GM23338 (cell line): ENCODE data around the gene REG1B. TPM values are rescaled to one million over a fixed set of nuclear protein-coding genes. Genes with fewer than 3 reads are reported as not detected.

Experiments
- ATAC-seq: fragments of 200-7000 bp; cut with Tn5 transposase; 3 replicates; pipeline ENCODE4 v1.9.1; 2020
- DNase-seq: peaks from one replicate; pipeline ENCODE4 v3.0.0-alpha.2; 2015; ENCODE audit warnings: low spot score
- H2AFZ ChIP-seq: fragments of 200-600 bp; sonication (generic); 2 replicates; pipeline ENCODE4 v1.8.0; 2016; ENCODE audit warnings: antibody characterized with exemption, mild to moderate bottlenecking, moderate library complexity
- H3F3A ChIP-seq: fragments of 200-600 bp; sonication (generic); replicated peaks from 2 replicates; pipeline ENCODE4 v1.8.0; 2017; ENCODE audit warnings: antibody characterized with exemption, mixed run types, low read depth
- H3K27ac ChIP-seq: fragments of 200-600 bp; sonication (generic); 2 replicates; pipeline ENCODE4 v1.6.1; 2016; ENCODE audit warnings: low read depth
- H3K27me3 ChIP-seq: fragments of 200-600 bp; sonication (generic); 2 replicates; pipeline ENCODE4 v1.8.0; 2016; ENCODE audit warnings: mild to moderate bottlenecking, mixed run types, moderate library complexity; ENCODE audit not compliant: insufficient read depth
- H3K36me3 ChIP-seq: fragments of 200-600 bp; sonication (generic); 2 replicates; pipeline ENCODE4 v1.8.0; 2016; ENCODE audit warnings: mild to moderate bottlenecking; ENCODE audit not compliant: insufficient read depth
- H3K4me1 ChIP-seq: fragments of 200-600 bp; sonication (generic); 2 replicates; pipeline ENCODE4 v1.8.0; 2016; ENCODE audit warnings: mild to moderate bottlenecking, moderate library complexity; ENCODE audit not compliant: insufficient read depth
- H3K4me2 ChIP-seq: fragments of 200-600 bp; sonication (generic); 2 replicates; pipeline ENCODE4 v1.7.1; 2017; ENCODE audit warnings: mixed run types
- H3K4me3 ChIP-seq: fragments of 200-600 bp; sonication (generic); 2 replicates; pipeline ENCODE4 v1.6.1; 2016; ENCODE audit warnings: mixed run types
- H3K79me2 ChIP-seq: fragments of 200-600 bp; sonication (generic); replicated peaks from 2 replicates; pipeline ENCODE4 v1.8.0; 2017; ENCODE audit warnings: mild to moderate bottlenecking; ENCODE audit not compliant: insufficient read depth
- H3K9me2 ChIP-seq: fragments of 200-600 bp; sonication (generic); 2 replicates; pipeline ENCODE4 v1.8.0; 2017; ENCODE audit not compliant: insufficient read depth
- H4K20me1 ChIP-seq: fragments of 200-600 bp; sonication (generic); replicated peaks from 2 replicates; pipeline ENCODE4 v1.8.0; 2017; ENCODE audit warnings: mild to moderate bottlenecking; ENCODE audit not compliant: insufficient read depth
- H3K27ac Mint-ChIP-seq: 2 replicates; pipeline ENCODE4 v1.8.0; 2020; ENCODE audit warnings: inconsistent platforms, mild to moderate bottlenecking, moderate library complexity, mixed read lengths
- H3K27me3 Mint-ChIP-seq: 3 replicates; pipeline ENCODE4 v1.8.0; 2022; ENCODE audit warnings: low read depth, mild to moderate bottlenecking, moderate library complexity, mixed read lengths, inconsistent platforms; ENCODE audit not compliant: insufficient read depth, poor library complexity
- H3K36me3 Mint-ChIP-seq: 3 replicates; pipeline ENCODE4 v1.8.0; 2021; ENCODE audit warnings: low read depth, mild to moderate bottlenecking, inconsistent platforms, moderate library complexity, mixed read lengths
- H3K4me1 Mint-ChIP-seq: 3 replicates; pipeline ENCODE4 v1.8.0; 2020; ENCODE audit warnings: mild to moderate bottlenecking, inconsistent platforms, mixed read lengths
- H3K4me3 Mint-ChIP-seq: 3 replicates; pipeline ENCODE4 v1.8.0; 2021; ENCODE audit warnings: moderate library complexity, mild to moderate bottlenecking, inconsistent platforms, mixed read lengths
- H3K9me3 Mint-ChIP-seq: 3 replicates; pipeline ENCODE4 v1.8.0; 2020; ENCODE audit warnings: moderate library complexity, mild to moderate bottlenecking, inconsistent platforms, mixed read lengths
- CREB1 ChIP-seq: fragments of 250-450 bp; sonication (Bioruptor Pico); IDR thresholded peaks from 2 replicates; pipeline ENCODE4 v1.5.0; 2020; ENCODE audit warnings: low read depth, mild to moderate bottlenecking, moderate library complexity
- EZH2 ChIP-seq: fragments of 200-600 bp; sonication (generic); IDR thresholded peaks from one replicate; pipeline ENCODE4 v1.8.0; 2017; ENCODE audit warnings: antibody characterized with exemption, mild to moderate bottlenecking, low read depth; ENCODE audit not compliant: unreplicated experiment
- EZH2phosphoT487 ChIP-seq: fragments of 200-600 bp; sonication (generic); IDR thresholded peaks from one replicate; pipeline ENCODE4 v1.8.1; 2018; ENCODE audit warnings: antibody characterized with exemption; ENCODE audit not compliant: unreplicated experiment
- JUNB ChIP-seq: IDR thresholded peaks from one replicate; pipeline ENCODE4 v1.6.1; 2016; ENCODE audit warnings: antibody characterized with exemption; ENCODE audit not compliant: unreplicated experiment
- NANOG ChIP-seq: IDR thresholded peaks from 2 replicates; pipeline ENCODE4 v1.6.1; 2016; ENCODE audit warnings: antibody characterized with exemption, borderline replicate concordance
- POLR2AphosphoS5 ChIP-seq: IDR thresholded peaks from 2 replicates; pipeline ENCODE4 v1.6.1; 2016; ENCODE audit warnings: antibody characterized with exemption, low read depth
- STAT1 ChIP-seq: IDR thresholded peaks from one replicate; pipeline ENCODE4 v1.6.1; 2016; ENCODE audit warnings: antibody characterized with exemption; ENCODE audit not compliant: unreplicated experiment
- ZNF114 ChIP-seq: fragments of 250-450 bp; sonication (Bioruptor Pico); IDR thresholded peaks from 2 replicates; pipeline ENCODE4 v1.5.0; 2020; ENCODE audit warnings: mild to moderate bottlenecking, moderate library complexity
- ZNF331 ChIP-seq: fragments of 250-450 bp; sonication (Bioruptor Pico); IDR thresholded peaks from 2 replicates; pipeline ENCODE4 v1.5.0; 2020; ENCODE audit warnings: low read depth, mild to moderate bottlenecking, moderate library complexity
- ZNF462 ChIP-seq: fragments of 250-450 bp; sonication (Bioruptor Pico); IDR thresholded peaks from 2 replicates; pipeline ENCODE4 v1.5.0; 2020; ENCODE audit warnings: mild to moderate bottlenecking, moderate library complexity
- polyA plus RNA-seq: library from polyadenylated mRNA; unstranded; fragments of >200 nt; fragmentation: Nextera tagmentation; extraction: Ambion mirVana; gene quantifications from 2 replicates; pipeline ENCODE4 v1.2.1, GENCODE V29; 2016
- total RNA-seq: library from RNA; depleted of rRNA; stranded (reverse); fragments of >200 nt; shearing (Covaris generic); gene quantifications from 2 replicates; pipeline ENCODE4 v1.2.3, GENCODE V29; 2014
- TF ChIP-seq, protein P1 (sequence below): IDR thresholded peaks from one replicate; pipeline ENCODE4 v1.6.1; 2018; ENCODE audit warnings: antibody characterized with exemption; ENCODE audit not compliant: unreplicated experiment
- TF ChIP-seq, protein P2 (sequence below), 2 experiments: fragments of 200-600 bp in 1 of 2; sonication (generic) in 1 of 2; conservative IDR thresholded peaks; 2 replicates each; pipeline versions ENCODE4 v1.5.1 to v1.6.1; 2016 to 2017; ENCODE audit warnings: antibody characterized with exemption in 2 of 2, low read depth in 2 of 2, mild to moderate bottlenecking in 2 of 2, moderate library complexity in 1 of 2
- TF ChIP-seq, protein P3 (sequence below): IDR thresholded peaks from 2 replicates; pipeline ENCODE4 v1.6.1; 2016; ENCODE audit warnings: antibody characterized with exemption

Gene REG1B
- total and polyA plus RNA-seq, 2 experiments from 2014 or later = not detected

DNA sequence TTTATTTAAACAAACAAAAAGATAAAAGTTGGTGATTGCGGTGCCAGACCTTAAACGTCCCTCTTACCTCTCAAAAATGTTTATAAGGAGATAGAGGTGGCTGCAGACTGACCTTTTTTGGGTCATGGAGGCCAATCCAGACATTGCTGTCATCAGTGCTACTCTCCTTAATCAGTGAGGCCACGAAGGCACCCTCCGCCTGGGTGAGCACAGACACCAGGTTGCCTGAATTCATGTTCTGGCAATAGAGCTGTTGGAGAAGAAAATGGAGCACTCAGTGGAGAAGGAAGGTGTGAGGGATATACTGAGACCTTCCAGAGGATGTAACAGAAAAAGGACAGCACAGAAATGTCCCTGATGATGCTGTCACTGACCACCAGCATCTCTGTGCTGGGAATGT is 1.5 kb downstream of the REG1B start:
- peaks cover 12% of the 10 kb centered on the region; the same call in 1 of the 2 replicates for H3K9me2 ChIP-seq
- no peaks in the 10 kb centered on the region for H4K20me1 ChIP-seq
- H3K4me3 Mint-ChIP-seq = no peak overlapping the region
- no peak overlapping the region for H3K4me2 ChIP-seq
- no peak for ATAC-seq
- H3K27ac ChIP-seq = no peak overlapping the region
- H3K4me1 ChIP-seq = peaks cover 10% of the 10 kb centered on the region; the same call in 1 of the 2 replicates
- H3K4me1 Mint-ChIP-seq = peaks cover 8% of the 10 kb centered on the region; the same call in 2 of the 3 replicates
- H3K79me2 ChIP-seq = no peaks in the 10 kb centered on the region
- H3K36me3 Mint-ChIP-seq = no peaks in the 10 kb centered on the region; the same call in 2 of the 3 replicates
- DNase-seq = no peak
- peaks cover 2% of the 10 kb centered on the region for H3K27me3 Mint-ChIP-seq
- TF ChIP-seq, protein P1, sequence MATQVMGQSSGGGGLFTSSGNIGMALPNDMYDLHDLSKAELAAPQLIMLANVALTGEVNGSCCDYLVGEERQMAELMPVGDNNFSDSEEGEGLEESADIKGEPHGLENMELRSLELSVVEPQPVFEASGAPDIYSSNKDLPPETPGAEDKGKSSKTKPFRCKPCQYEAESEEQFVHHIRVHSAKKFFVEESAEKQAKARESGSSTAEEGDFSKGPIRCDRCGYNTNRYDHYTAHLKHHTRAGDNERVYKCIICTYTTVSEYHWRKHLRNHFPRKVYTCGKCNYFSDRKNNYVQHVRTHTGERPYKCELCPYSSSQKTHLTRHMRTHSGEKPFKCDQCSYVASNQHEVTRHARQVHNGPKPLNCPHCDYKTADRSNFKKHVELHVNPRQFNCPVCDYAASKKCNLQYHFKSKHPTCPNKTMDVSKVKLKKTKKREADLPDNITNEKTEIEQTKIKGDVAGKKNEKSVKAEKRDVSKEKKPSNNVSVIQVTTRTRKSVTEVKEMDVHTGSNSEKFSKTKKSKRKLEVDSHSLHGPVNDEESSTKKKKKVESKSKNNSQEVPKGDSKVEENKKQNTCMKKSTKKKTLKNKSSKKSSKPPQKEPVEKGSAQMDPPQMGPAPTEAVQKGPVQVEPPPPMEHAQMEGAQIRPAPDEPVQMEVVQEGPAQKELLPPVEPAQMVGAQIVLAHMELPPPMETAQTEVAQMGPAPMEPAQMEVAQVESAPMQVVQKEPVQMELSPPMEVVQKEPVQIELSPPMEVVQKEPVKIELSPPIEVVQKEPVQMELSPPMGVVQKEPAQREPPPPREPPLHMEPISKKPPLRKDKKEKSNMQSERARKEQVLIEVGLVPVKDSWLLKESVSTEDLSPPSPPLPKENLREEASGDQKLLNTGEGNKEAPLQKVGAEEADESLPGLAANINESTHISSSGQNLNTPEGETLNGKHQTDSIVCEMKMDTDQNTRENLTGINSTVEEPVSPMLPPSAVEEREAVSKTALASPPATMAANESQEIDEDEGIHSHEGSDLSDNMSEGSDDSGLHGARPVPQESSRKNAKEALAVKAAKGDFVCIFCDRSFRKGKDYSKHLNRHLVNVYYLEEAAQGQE = no peak
- TF ChIP-seq ZNF331 (CRISPR knock-in tag) (no peak), NANOG (no peak), ZNF114 (CRISPR knock-in tag) (no peak), CREB1 (CRISPR knock-in tag) (no peak), EZH2 (no peak), STAT1 (no peak), ZNF462 (CRISPR knock-in tag) (no peak), EZH2phosphoT487 (no peak), JUNB (no peak), POLR2AphosphoS5 (no peak)
- TF ChIP-seq, protein P2, sequence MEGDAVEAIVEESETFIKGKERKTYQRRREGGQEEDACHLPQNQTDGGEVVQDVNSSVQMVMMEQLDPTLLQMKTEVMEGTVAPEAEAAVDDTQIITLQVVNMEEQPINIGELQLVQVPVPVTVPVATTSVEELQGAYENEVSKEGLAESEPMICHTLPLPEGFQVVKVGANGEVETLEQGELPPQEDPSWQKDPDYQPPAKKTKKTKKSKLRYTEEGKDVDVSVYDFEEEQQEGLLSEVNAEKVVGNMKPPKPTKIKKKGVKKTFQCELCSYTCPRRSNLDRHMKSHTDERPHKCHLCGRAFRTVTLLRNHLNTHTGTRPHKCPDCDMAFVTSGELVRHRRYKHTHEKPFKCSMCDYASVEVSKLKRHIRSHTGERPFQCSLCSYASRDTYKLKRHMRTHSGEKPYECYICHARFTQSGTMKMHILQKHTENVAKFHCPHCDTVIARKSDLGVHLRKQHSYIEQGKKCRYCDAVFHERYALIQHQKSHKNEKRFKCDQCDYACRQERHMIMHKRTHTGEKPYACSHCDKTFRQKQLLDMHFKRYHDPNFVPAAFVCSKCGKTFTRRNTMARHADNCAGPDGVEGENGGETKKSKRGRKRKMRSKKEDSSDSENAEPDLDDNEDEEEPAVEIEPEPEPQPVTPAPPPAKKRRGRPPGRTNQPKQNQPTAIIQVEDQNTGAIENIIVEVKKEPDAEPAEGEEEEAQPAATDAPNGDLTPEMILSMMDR (conservative IDR thresholded peaks at IDR 0.05; ENCODE audit: low read depth in 2 of 2) = no peak
- TF ChIP-seq, protein P3, sequence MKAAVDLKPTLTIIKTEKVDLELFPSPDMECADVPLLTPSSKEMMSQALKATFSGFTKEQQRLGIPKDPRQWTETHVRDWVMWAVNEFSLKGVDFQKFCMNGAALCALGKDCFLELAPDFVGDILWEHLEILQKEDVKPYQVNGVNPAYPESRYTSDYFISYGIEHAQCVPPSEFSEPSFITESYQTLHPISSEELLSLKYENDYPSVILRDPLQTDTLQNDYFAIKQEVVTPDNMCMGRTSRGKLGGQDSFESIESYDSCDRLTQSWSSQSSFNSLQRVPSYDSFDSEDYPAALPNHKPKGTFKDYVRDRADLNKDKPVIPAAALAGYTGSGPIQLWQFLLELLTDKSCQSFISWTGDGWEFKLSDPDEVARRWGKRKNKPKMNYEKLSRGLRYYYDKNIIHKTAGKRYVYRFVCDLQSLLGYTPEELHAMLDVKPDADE = no peak
- no peak overlapping the region for H3K27ac Mint-ChIP-seq
- no peak overlapping the region for H3K4me3 ChIP-seq
- H3K9me3 Mint-ChIP-seq = peaks cover 3% of the 10 kb centered on the region; the same call in 2 of the 3 replicates
- H3K36me3 ChIP-seq = no peaks in the 10 kb centered on the region
- no peak overlapping the region for H2AFZ ChIP-seq
- H3K27me3 ChIP-seq = no peaks in the 10 kb centered on the region
- no peaks in the 10 kb centered on the region for H3F3A ChIP-seq
